CD4-positive, CD25-positive, alpha-beta regulatory T cell (primary cell): ENCODE data around the gene YKT6. TPM values are rescaled to one million over a fixed set of nuclear protein-coding genes. Genes with fewer than 3 reads are reported as not detected.
"Not testable (repeated sequence)": the region's sequence is repeated elsewhere in the genome, so short reads cannot be mapped to it uniquely, and the experiment has no call there.

Source experiments
- ATAC-seq, 2 donors: fragments of 150-1000 bp; cut with Tn5 transposase; one replicate each; pipeline ENCODE4 v1.10.0; 2021; ENCODE audit warnings: low read depth in 2 of 2, moderate number of reproducible peaks in 2 of 2, moderate library complexity in 1 of 2
- DNase-seq, 3 donors: peaks; one replicate each; pipeline versions ENCODE4 v3.0.0 to v3.0.0-alpha.2; 2012 to 2022; ENCODE audit warnings: mixed read lengths in 1 of 3
- H3K27ac ChIP-seq: one replicate; pipeline ENCODE4 v1.7.0; 2013; ENCODE audit warnings: mild to moderate bottlenecking, low read length; ENCODE audit not compliant: insufficient read depth, poor library complexity, severe bottlenecking
- H3K27me3 ChIP-seq: one replicate; pipeline ENCODE4 v1.7.0; 2013; ENCODE audit warnings: low read length; ENCODE audit not compliant: control insufficient read depth, insufficient read depth
- H3K36me3 ChIP-seq: one replicate; pipeline ENCODE4 v1.7.0; 2013; ENCODE audit warnings: mild to moderate bottlenecking, low read length, moderate library complexity; ENCODE audit not compliant: control insufficient read depth, insufficient read depth
- H3K4me1 ChIP-seq: 2 replicates; pipeline ENCODE4 v1.7.0; 2013; ENCODE audit warnings: mild to moderate bottlenecking, low read length; ENCODE audit not compliant: insufficient read depth, control insufficient read depth, poor library complexity, severe bottlenecking
- H3K4me3 ChIP-seq: one replicate; pipeline ENCODE4 v1.7.0; 2013; ENCODE audit warnings: low read depth, mild to moderate bottlenecking, low read length, moderate library complexity
- H3K9me3 ChIP-seq, 2 experiments: 1 replicate in 1 of 2; 2 replicates in 1 of 2; pipeline ENCODE4 v1.7.0; 2013; ENCODE audit warnings: low read length in 2 of 2, mild to moderate bottlenecking in 1 of 2, moderate library complexity in 1 of 2; ENCODE audit not compliant: control insufficient read depth in 2 of 2
- H3K27ac Mint-ChIP-seq, 3 donors: one replicate each; pipeline ENCODE4 v1.8.0; 2020 to 2022; ENCODE audit warnings: mild to moderate bottlenecking in 3 of 3, mixed read lengths in 3 of 3, moderate library complexity in 2 of 3
- H3K27me3 Mint-ChIP-seq: one replicate; pipeline ENCODE4 v1.8.0; 2022; ENCODE audit warnings: mild to moderate bottlenecking, mixed read lengths
- H3K36me3 Mint-ChIP-seq: one replicate; pipeline ENCODE4 v1.8.0; 2020; ENCODE audit warnings: mixed read lengths
- H3K4me1 Mint-ChIP-seq, 4 donors: one replicate each; pipeline ENCODE4 v1.8.0; 2020 to 2022; ENCODE audit warnings: mixed read lengths in 4 of 4, mild to moderate bottlenecking in 1 of 4
- H3K4me3 Mint-ChIP-seq, 4 donors: one replicate each; pipeline ENCODE4 v1.8.0; 2020 to 2022; ENCODE audit warnings: mild to moderate bottlenecking in 4 of 4, mixed read lengths in 4 of 4, moderate library complexity in 3 of 4
- H3K9me3 Mint-ChIP-seq, 7 donors: one replicate each; pipeline ENCODE4 v1.8.0; 2020 to 2022; ENCODE audit warnings: mixed read lengths in 7 of 7, mild to moderate bottlenecking in 3 of 7, moderate library complexity in 2 of 7
- polyA plus RNA-seq, 4 donors: library from polyadenylated mRNA; unstranded; fragments of 300-500 nt; fragmentation: Illumina TruSeq; gene quantifications; one replicate each; pipeline ENCODE4 v1.2.3, GENCODE V29; 2021
- total RNA-seq: library from RNA; stranded (reverse); gene quantifications from one replicate; pipeline ENCODE4 v1.2.3, GENCODE V29; 2022

Gene YKT6
- total and polyA plus RNA-seq, 5 donors from 2014 or later: 24.7 to 79.2 (median 41.6) TPM

DNA sequence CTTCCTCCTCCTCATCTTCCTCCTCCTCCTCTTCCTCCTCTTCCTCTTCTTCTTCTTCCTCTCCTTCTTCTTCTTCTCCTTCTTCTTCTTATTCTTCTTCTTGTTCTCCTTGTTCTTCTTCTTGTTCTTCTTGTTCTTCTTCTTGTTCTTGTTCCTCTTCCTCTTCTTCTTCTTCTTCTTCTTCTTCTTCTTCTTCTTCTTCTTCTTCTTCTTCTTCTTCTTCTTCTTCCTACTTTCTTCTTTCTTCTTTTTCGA lies 26.2 kb upstream of the YKT6 start:
- not testable (repeated sequence) for H3K4me3 ChIP-seq, H3K27me3 ChIP-seq, H3K36me3 ChIP-seq, H3K36me3 Mint-ChIP-seq, H3K27ac ChIP-seq, ATAC-seq, H3K4me1 ChIP-seq, DNase-seq, H3K4me1 Mint-ChIP-seq, H3K27ac Mint-ChIP-seq, H3K9me3 Mint-ChIP-seq, H3K9me3 ChIP-seq, H3K4me3 Mint-ChIP-seq
- peaks cover 35% of the 10 kb centered on the region for H3K27me3 Mint-ChIP-seq

DNA sequence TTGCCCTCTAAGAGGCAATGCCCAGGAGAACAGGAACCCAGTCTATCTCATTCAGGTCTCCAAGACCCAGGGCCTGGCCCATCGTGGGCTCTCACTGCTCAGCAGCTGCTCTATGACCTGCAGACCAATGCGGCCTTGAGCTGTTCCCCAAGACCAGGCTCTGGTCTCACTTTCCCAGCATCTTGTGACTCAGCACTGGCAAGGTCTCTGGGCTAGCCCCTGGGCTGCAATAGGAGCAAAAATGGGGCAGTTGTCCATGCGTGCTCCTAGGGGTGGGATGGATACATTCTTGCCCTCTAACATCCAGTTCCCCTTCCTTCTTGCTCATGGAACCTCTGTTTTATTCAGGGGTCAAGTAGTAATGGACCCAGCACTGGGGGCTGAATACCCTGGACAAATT lies 25.0 kb upstream of the YKT6 start:
- DNase-seq (no peak), ATAC-seq (no peak)
- Histone ChIP-seq H3K4me1 (no peaks in the 10 kb centered on the region), H3K27me3 (peaks cover 4% of the 10 kb centered on the region), H3K36me3 (no peaks in the 10 kb centered on the region), H3K9me3 (no peaks in the 10 kb centered on the region), H3K4me3 (no peak overlapping the region), H3K27ac (no peak overlapping the region)
- H3K36me3 Mint-ChIP-seq: peaks cover 5% of the 10 kb centered on the region
- peaks cover 31% of the 10 kb centered on the region for H3K27me3 Mint-ChIP-seq
- H3K9me3 Mint-ChIP-seq: peaks cover 0 to 6% (median 0%) of the 10 kb centered on the region in 7 donors
- no peak overlapping the region for H3K27ac Mint-ChIP-seq
- H3K4me3 Mint-ChIP-seq: no peak overlapping the region
- H3K4me1 Mint-ChIP-seq: no peaks in the 10 kb centered on the region

DNA sequence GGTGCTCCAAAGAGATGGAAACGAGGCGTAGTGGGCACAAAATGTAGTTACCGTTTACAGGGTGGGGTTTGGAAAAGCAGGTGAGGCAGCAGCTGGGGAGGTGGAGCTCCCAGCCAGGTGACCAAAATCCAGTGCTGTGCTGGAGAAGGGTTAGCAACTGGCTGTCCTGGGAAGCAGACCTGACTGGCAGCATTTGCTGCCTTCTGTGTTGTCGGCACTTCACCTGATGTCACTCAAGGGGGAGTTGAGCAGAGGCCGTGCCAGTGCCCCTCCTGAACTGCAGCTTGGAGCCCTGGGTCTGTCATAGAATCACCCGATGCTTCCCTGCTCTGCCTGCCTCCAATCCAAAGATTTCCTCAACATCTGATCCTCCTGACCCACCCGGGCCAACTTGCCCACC lies 24.3 kb upstream of the YKT6 start:
- Mint-ChIP-seq H3K27me3 (peaks cover 31% of the 10 kb centered on the region), H3K4me3 (no peak overlapping the region), H3K4me1 (no peaks in the 10 kb centered on the region), H3K36me3 (peaks cover 5% of the 10 kb centered on the region), H3K9me3 (peaks cover 0 to 6% (median 3%) of the 10 kb centered on the region in 7 donors), H3K27ac (no peak overlapping the region)
- ATAC-seq: no peak
- Histone ChIP-seq H3K4me3 (no peak overlapping the region), H3K27ac (no peak overlapping the region), H3K27me3 (peaks cover 4% of the 10 kb centered on the region), H3K36me3 (no peaks in the 10 kb centered on the region), H3K4me1 (no peaks in the 10 kb centered on the region), H3K9me3 (no peaks in the 10 kb centered on the region)
- DNase-seq: no peak

DNA sequence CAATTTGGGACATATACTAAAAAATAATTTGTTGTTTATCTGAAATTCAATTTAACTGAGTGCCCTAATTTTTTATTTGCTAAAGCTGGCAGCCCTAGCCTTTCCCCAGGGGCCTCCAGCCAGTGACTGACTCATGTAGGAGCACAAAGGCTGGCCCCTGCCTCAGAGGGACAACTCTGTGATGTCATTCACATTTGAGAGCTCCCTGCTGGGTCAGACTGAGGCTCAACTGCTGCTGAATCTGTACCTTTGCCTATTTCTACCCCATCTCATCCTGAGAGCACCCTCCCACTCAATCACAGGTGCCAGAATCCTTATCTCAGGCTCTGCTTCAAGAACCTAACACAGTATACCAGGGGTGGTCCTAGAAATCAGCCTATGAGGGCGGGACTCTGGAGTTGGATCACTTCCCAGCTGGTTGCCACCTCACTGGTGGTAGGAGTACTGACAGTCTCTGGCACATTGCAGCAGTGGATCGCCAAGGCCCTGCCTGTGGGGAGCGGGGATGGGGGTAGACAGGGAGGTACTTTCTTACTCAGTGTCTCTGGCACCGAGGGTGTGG lies 23.1 kb upstream of the YKT6 start:
- H3K36me3 Mint-ChIP-seq: peaks cover 5% of the 10 kb centered on the region
- peaks cover 0 to 9% (median 4%) of the 10 kb centered on the region in 7 donors for H3K9me3 Mint-ChIP-seq
- DNase-seq (no peak), ATAC-seq (no peak)
- Histone ChIP-seq H3K9me3 (peaks cover under 1 to 7% of the 10 kb centered on the region in 2 experiments), H3K27ac (no peak overlapping the region), H3K4me1 (no peaks in the 10 kb centered on the region), H3K27me3 (peaks cover 9% of the 10 kb centered on the region), H3K36me3 (no peaks in the 10 kb centered on the region), H3K4me3 (no peak overlapping the region)
- H3K4me3 Mint-ChIP-seq: no peak overlapping the region
- no peaks in the 10 kb centered on the region for H3K4me1 Mint-ChIP-seq
- peaks cover 28% of the 10 kb centered on the region for H3K27me3 Mint-ChIP-seq
- no peak overlapping the region for H3K27ac Mint-ChIP-seq

DNA sequence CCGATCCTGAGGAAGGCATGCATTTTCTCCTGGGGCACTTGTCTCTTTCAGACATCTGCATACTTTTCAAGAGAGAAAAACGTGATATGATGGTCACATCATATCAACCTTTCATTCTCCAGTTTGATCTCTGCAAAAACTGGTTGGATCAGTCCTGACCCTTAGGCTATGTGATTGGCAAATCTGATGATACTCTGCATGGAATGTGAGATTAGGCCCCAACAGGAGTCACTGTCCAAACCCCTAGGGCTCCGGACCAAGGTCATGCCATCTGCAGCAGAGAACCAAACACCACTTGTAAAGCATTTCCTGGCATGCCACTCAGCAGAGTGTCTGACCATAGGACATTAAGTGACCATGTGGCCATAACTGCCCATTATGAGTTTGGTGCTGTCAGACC lies 20.1 kb upstream of the YKT6 start:
- no peak overlapping the region for H3K4me3 ChIP-seq
- peaks cover 9% of the 10 kb centered on the region for H3K27me3 ChIP-seq
- Mint-ChIP-seq H3K4me1 (no peaks in the 10 kb centered on the region), H3K4me3 (no peak overlapping the region), H3K9me3 (peaks cover 0 to 12% (median 4%) of the 10 kb centered on the region in 7 donors), H3K27ac (no peak overlapping the region), H3K36me3 (peaks cover 5% of the 10 kb centered on the region), H3K27me3 (peaks cover 12% of the 10 kb centered on the region)
- ATAC-seq (no peak), DNase-seq (no peak)
- no peak overlapping the region for H3K27ac ChIP-seq
- H3K4me1 ChIP-seq: no peaks in the 10 kb centered on the region
- peaks cover 7% of the 10 kb centered on the region in 2 experiments for H3K9me3 ChIP-seq
- H3K36me3 ChIP-seq: no peaks in the 10 kb centered on the region

DNA sequence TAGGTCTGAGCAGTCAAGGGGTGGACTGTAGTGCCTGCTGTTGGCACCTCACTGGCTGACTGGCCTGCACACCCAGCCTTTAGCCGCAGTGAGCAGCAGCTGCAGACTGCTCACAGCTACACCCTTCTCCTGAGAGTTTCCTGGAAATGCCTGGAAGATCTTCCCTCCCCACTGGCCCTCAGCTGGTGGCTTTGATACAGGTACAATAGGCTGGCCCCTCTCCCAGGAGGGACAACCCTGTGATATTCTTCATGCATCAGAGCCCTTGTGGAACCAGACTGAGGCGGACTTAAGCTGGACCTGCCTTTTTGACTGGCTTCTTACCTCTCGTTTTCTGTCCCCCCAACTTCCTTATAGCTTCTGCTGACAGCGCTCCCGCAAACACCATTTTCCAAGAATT lies 18.0 kb upstream of the YKT6 start:
- DNase-seq (no peak), ATAC-seq (no peak)
- Mint-ChIP-seq H3K27me3 (peaks cover 6% of the 10 kb centered on the region), H3K4me1 (no peaks in the 10 kb centered on the region), H3K9me3 (peaks cover 0 to 12% (median 4%) of the 10 kb centered on the region in 7 donors), H3K36me3 (peaks cover 5% of the 10 kb centered on the region), H3K27ac (no peak overlapping the region), H3K4me3 (no peak overlapping the region)
- Histone ChIP-seq H3K4me1 (no peaks in the 10 kb centered on the region), H3K27ac (no peak overlapping the region), H3K4me3 (no peak overlapping the region), H3K27me3 (peaks cover 9% of the 10 kb centered on the region), H3K36me3 (no peaks in the 10 kb centered on the region), H3K9me3 (peaks cover 7% of the 10 kb centered on the region in 2 experiments)

- Histone ChIP-seq H3K4me1 (no peaks in the 10 kb centered on the region), H3K9me3 (peaks cover 7% of the 10 kb centered on the region in 2 experiments), H3K4me3 (no peak overlapping the region), H3K27ac (no peak overlapping the region), H3K36me3 (no peaks in the 10 kb centered on the region), H3K27me3 (peaks cover 9% of the 10 kb centered on the region)
- Mint-ChIP-seq H3K9me3 (peaks cover 0 to 12% (median 4%) of the 10 kb centered on the region in 7 donors), H3K27me3 (peaks cover 6% of the 10 kb centered on the region), H3K36me3 (peaks cover 5% of the 10 kb centered on the region), H3K27ac (no peak overlapping the region), H3K4me3 (no peak overlapping the region), H3K4me1 (no peaks in the 10 kb centered on the region)
- DNase-seq: no peak
- ATAC-seq: no peak
These were observed 17.4 kb upstream of the YKT6 start for GRCh38 chr7:44183386-44183785.

DNA sequence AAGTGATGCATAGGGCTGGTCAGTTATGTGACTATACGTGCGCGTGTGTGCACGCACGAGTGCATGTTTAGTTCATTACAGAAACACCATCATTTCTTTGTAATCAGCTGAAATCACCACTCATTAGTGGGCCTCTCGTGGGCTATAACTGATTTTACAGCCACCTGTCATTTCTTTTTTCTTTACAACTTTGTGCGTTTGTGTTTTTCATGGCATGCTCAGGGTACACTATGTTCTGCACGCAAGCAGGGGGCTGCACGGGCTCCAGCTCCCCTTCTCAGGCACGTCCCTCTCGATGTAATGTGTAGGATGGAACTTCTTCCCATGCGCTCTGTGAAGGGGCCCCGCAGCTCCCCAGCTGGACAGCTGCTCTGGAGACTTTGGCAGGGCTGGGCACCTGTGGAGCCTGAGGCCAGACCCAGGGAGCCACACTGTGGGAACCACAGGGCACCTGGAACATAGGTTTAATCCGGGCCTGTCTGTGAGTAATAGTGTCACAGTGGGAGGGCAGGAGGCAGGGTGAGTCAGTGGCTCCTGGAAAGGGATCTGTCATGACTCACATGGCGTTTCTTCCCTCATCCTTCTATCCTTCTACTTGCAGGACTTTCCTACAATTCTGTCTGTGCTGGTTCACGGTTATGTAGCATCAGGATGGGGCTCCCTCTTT lies 16.4 kb upstream of the YKT6 start:
- Histone ChIP-seq H3K9me3 (peaks cover 7% of the 10 kb centered on the region in 2 experiments), H3K27me3 (peaks cover 7% of the 10 kb centered on the region), H3K4me3 (no peak overlapping the region), H3K27ac (no peak overlapping the region), H3K36me3 (no peaks in the 10 kb centered on the region), H3K4me1 (no peaks in the 10 kb centered on the region)
- no peak overlapping the region for H3K27ac Mint-ChIP-seq
- no peak overlapping the region for H3K4me3 Mint-ChIP-seq
- peaks cover 2% of the 10 kb centered on the region for H3K27me3 Mint-ChIP-seq
- no peaks in the 10 kb centered on the region for H3K4me1 Mint-ChIP-seq
- H3K9me3 Mint-ChIP-seq: peaks cover 0 to 12% (median 4%) of the 10 kb centered on the region in 7 donors
- H3K36me3 Mint-ChIP-seq: peaks cover under 1% of the 10 kb centered on the region
- DNase-seq (no peak), ATAC-seq (no peak)
